Measurements from ENCODE around the gene ZNF638. TPM values are rescaled to one million over a fixed set of nuclear protein-coding genes. Genes with fewer than 3 reads are reported as not detected.
A peak's percentile ranks its signal among the peaks of the same experiment; 100 is the strongest.

Gene ZNF638
- total RNA-seq, 1 experiment from 2014 or later = 109 TPM

GRCh38 chr2:71455741-71456569 is 124.4 kb downstream of the ZNF638 start (continued):
- TF ChIP-seq AFF4 (CRISPR knock-in tag; IDR thresholded peaks at IDR 0.05; ENCODE audit: borderline replicate concordance) (no peak), ZNF219 (CRISPR knock-in tag; IDR thresholded peaks at IDR 0.05; ENCODE audit: borderline replicate concordance) (no peak)

GRCh38 chr2:71456617-71457016 is 125.0 kb downstream of the ZNF638 start:
- Mint-ChIP-seq H3K27ac (peak overlapping the region; percentile 96), H3K27me3 (ENCODE audit: low read depth) (peaks cover 58% of the 10 kb centered on the region), H3K4me3 (peak overlapping the region; percentile 38), H3K36me3 (peaks cover 3% of the 10 kb centered on the region; the same call in 1 of the 2 replicates), H3K4me1 (peaks cover 70% of the 10 kb centered on the region), H3K9me3 (no peaks in the 10 kb centered on the region)
- POLR2A ChIA-PET = no interaction called here
- CTCF ChIA-PET = interaction anchor here (1.1 to 10.2 kb wide), 7 partner anchors 8 to 302 kb away, joined by 4 to 108 read pairs (median 8); partner anchors contain the start of gene PAIP2B
- TF ChIP-seq NR3C1 (CRISPR knock-in tag; conservative IDR thresholded peaks at IDR 0.05; ENCODE audit: low read depth) (no peak), ZNF671 (CRISPR knock-in tag; IDR thresholded peaks at IDR 0.05) (no peak), ARID4B (CRISPR knock-in tag; IDR thresholded peaks at IDR 0.05; ENCODE audit: borderline replicate concordance) (no peak)
- no peak for ATAC-seq
- no peak for DNase-seq (ENCODE audit: low spot score)

GRCh38 chr2:71457123-71457915 is 125.7 kb downstream of the ZNF638 start:
- Mint-ChIP-seq H3K4me1 (peaks cover 64% of the 10 kb centered on the region), H3K27me3 (ENCODE audit: low read depth) (peaks cover 51% of the 10 kb centered on the region), H3K27ac (no peak overlapping the region), H3K4me3 (no peak overlapping the region), H3K9me3 (no peaks in the 10 kb centered on the region), H3K36me3 (peaks cover 3% of the 10 kb centered on the region; the same call in 1 of the 2 replicates)
- ChIA-PET CTCF (interaction anchor here (1.2 to 10.2 kb wide), 3 partner anchors 8 to 53 kb away, joined by 3 to 108 read pairs (median 3); no protein-coding TSS in a partner anchor), POLR2A (no interaction called here)
- ATAC-seq = no peak
- DNase-seq (ENCODE audit: low spot score) = no peak
- TF ChIP-seq HMGA2 (CRISPR knock-in tag; IDR thresholded peaks at IDR 0.05) = no peak

GRCh38 chr2:71457923-71458322 is 126.3 kb downstream of the ZNF638 start:
- CTCF ChIA-PET = interaction anchor here (1.2 to 10.2 kb wide), 3 partner anchors 7 to 52 kb away, joined by 3 to 108 read pairs (median 3); no protein-coding TSS in a partner anchor
- TF ChIP-seq IRF1 (CRISPR knock-in tag; IDR thresholded peaks at IDR 0.05) (no peak), AR (CRISPR knock-in tag; IDR thresholded peaks at IDR 0.05) (no peak), MYBL2 (CRISPR knock-in tag; IDR thresholded peaks at IDR 0.05) (no peak)
- Mint-ChIP-seq H3K36me3 (peaks cover 3% of the 10 kb centered on the region; the same call in 1 of the 2 replicates), H3K27ac (no peak overlapping the region), H3K4me3 (no peak overlapping the region), H3K4me1 (peaks cover 58% of the 10 kb centered on the region), H3K9me3 (no peaks in the 10 kb centered on the region), H3K27me3 (ENCODE audit: low read depth) (peaks cover 46% of the 10 kb centered on the region)
- DNase-seq (ENCODE audit: low spot score) (no peak), ATAC-seq (no peak)
- POLR2A ChIA-PET = no interaction called here
